ENCODE data around the gene TBC1D22A.

- no peak for TF ChIP-seq DNMT1 (IDR thresholded peaks at IDR 0.05)
- TF ChIP-seq SREBF2 (CRISPR knock-in tag; IDR thresholded peaks at IDR 0.05): no peak
- no peak for TF ChIP-seq CAMTA2 (CRISPR knock-in tag; conservative IDR thresholded peaks at IDR 0.05)
- no peak for TF ChIP-seq CTCF (IDR thresholded peaks at IDR 0.05 in 2 of 3, conservative IDR thresholded peaks at IDR 0.05 in 1 of 3; ENCODE audit: insufficient read depth in 2 of 3, low read depth in 1 of 3, low read length in 3 of 3)
- no peak for TF ChIP-seq NR2C2 (CRISPR knock-in tag; IDR thresholded peaks at IDR 0.05)
- no peak for TF ChIP-seq NR2C2 (tag; IDR thresholded peaks at IDR 0.05)
Measured at GRCh38 chr22:46823248-46823647, 60.8 kb downstream of the TBC1D22A start.

Measured in K562 (cell line).